HepG2 (cell line): ENCODE measurements around the gene NCAPD2. TPM values are rescaled to one million over a fixed set of nuclear protein-coding genes. Genes with fewer than 3 reads are reported as not detected.

Experiments
- KLF11 ChIP-seq: IDR thresholded peaks from 2 replicates; pipeline ENCODE4 v1.6.1; 2016; ENCODE audit warnings: missing compliant biosample characterization
- KLF12 ChIP-seq: sonication (generic); formaldehyde crosslinking; IDR thresholded peaks from 2 replicates; pipeline ENCODE4 v1.4.0; 2020; ENCODE audit warnings: missing genetic modification reagents, borderline replicate concordance
- MAFF ChIP-seq: IDR thresholded peaks from 2 replicates; pipeline ENCODE4 v1.6.1; 2011; ENCODE audit warnings: low read depth, low read length, improper control_type of control experiment
- NR3C1 ChIP-seq: sonication (generic); formaldehyde crosslinking; IDR thresholded peaks from 2 replicates; pipeline ENCODE4 v1.4.0; 2020; ENCODE audit warnings: missing genetic modification reagents
- PHF5A ChIP-seq: IDR thresholded peaks from one replicate; pipeline ENCODE4 v1.6.1; 2018; ENCODE audit warnings: low read depth, missing genetic modification reagents; ENCODE audit not compliant: unreplicated experiment
- RXRA ChIP-seq: sonication (generic); formaldehyde crosslinking; IDR thresholded peaks from 2 replicates; pipeline ENCODE4 v1.5.1; 2020; ENCODE audit warnings: missing genetic modification reagents
- ZNF383 ChIP-seq: sonication (generic); formaldehyde crosslinking; IDR thresholded peaks from 2 replicates; pipeline ENCODE4 v1.4.0; 2020; ENCODE audit warnings: missing genetic modification reagents, mild to moderate bottlenecking, borderline replicate concordance
- ZNF468 ChIP-seq: sonication (generic); formaldehyde crosslinking; IDR thresholded peaks from 2 replicates; pipeline ENCODE4 v1.8.0; 2022; ENCODE audit warnings: mild to moderate bottlenecking, moderate library complexity, missing genetic modification reagents
- ZNF644 ChIP-seq: IDR thresholded peaks from 2 replicates; pipeline ENCODE4 v1.6.1; 2016; ENCODE audit warnings: low read depth
- ZNF747 ChIP-seq: sonication (generic); formaldehyde crosslinking; IDR thresholded peaks from 2 replicates; pipeline ENCODE4 v1.8.1; 2023; ENCODE audit warnings: missing genetic modification reagents, mild to moderate bottlenecking, borderline replicate concordance
- ZNF781 ChIP-seq: sonication (generic); formaldehyde crosslinking; IDR thresholded peaks from 2 replicates; pipeline ENCODE4 v1.5.1; 2020; ENCODE audit warnings: borderline replicate concordance, mild to moderate bottlenecking, missing genetic modification reagents; ENCODE audit errors: not compliant biosample characterization
- ZNF850 ChIP-seq: sonication (generic); formaldehyde crosslinking; conservative IDR thresholded peaks from 2 replicates; pipeline ENCODE4 v1.9.0; 2021; ENCODE audit warnings: mild to moderate bottlenecking, missing genetic modification reagents
- ZSCAN20 ChIP-seq: sonication (generic); formaldehyde crosslinking; IDR thresholded peaks from 2 replicates; pipeline ENCODE4 v1.4.0; 2020; ENCODE audit warnings: missing genetic modification reagents, mild to moderate bottlenecking, borderline replicate concordance
- ZSCAN9 ChIP-seq: IDR thresholded peaks from 2 replicates; pipeline ENCODE4 v1.6.1; 2016; ENCODE audit warnings: borderline replicate concordance
- polyA plus RNA-seq, 8 experiments: library from polyadenylated mRNA; depleted of rRNA in 3 of 8; stranded (reverse) in 7 of 8; unstranded in 1 of 8; fragments of >200 nt; fragmentation: Illumina TruSeq in 4 of 8; extraction: Trizol in 4 of 8; gene quantifications; 2 replicates each; pipeline versions ENCODE4 v1.2.1 to v1.2.3, GENCODE V29; 2011 to 2016; ENCODE audit warnings: low read depth in 4 of 8, missing spikeins in 1 of 8, mixed read lengths in 1 of 8; ENCODE audit not compliant: insufficient read depth in 1 of 8
- total RNA-seq, 5 experiments: library from RNA; depleted of rRNA; stranded (reverse); fragments of >200 nt; fragmentation: Illumina TruSeq; extraction: Trizol; gene quantifications; 2 replicates each; pipeline ENCODE4 v1.2.3, GENCODE V29; 2016; ENCODE audit warnings: low read depth in 1 of 5
- TF ChIP-seq, protein P1 (sequence below): sonication (generic); formaldehyde crosslinking; IDR thresholded peaks from 2 replicates; pipeline ENCODE4 v1.8.1; 2023; ENCODE audit warnings: mild to moderate bottlenecking, moderate library complexity, missing genetic modification reagents
- TF ChIP-seq, protein P2 (sequence below): sonication (generic); formaldehyde crosslinking; IDR thresholded peaks from 2 replicates; pipeline ENCODE4 v1.5.0; 2020; ENCODE audit warnings: mild to moderate bottlenecking, missing genetic modification reagents
- TF ChIP-seq, protein P3 (sequence below): IDR thresholded peaks from 2 replicates; pipeline ENCODE4 v1.6.1; 2012; ENCODE audit warnings: low read depth, low read length, improper control_type of control experiment
- TF ChIP-seq, protein P4 (sequence below): sonication (generic); formaldehyde crosslinking; IDR thresholded peaks from 2 replicates; pipeline ENCODE4 v1.4.0; 2020; ENCODE audit warnings: missing genetic modification reagents, borderline replicate concordance
- TF ChIP-seq, protein P5 (sequence below): sonication (generic); formaldehyde crosslinking; IDR thresholded peaks from 2 replicates; pipeline ENCODE4 v1.4.0; 2020; ENCODE audit warnings: mild to moderate bottlenecking, missing genetic modification reagents

NCAPD2 gene
- total and polyA plus RNA-seq, 2 of the 13 experiments (the other 11 are each of a cell fraction or from before 2014, with no cell fraction given): 51.1 to 65.6 TPM

DNA sequence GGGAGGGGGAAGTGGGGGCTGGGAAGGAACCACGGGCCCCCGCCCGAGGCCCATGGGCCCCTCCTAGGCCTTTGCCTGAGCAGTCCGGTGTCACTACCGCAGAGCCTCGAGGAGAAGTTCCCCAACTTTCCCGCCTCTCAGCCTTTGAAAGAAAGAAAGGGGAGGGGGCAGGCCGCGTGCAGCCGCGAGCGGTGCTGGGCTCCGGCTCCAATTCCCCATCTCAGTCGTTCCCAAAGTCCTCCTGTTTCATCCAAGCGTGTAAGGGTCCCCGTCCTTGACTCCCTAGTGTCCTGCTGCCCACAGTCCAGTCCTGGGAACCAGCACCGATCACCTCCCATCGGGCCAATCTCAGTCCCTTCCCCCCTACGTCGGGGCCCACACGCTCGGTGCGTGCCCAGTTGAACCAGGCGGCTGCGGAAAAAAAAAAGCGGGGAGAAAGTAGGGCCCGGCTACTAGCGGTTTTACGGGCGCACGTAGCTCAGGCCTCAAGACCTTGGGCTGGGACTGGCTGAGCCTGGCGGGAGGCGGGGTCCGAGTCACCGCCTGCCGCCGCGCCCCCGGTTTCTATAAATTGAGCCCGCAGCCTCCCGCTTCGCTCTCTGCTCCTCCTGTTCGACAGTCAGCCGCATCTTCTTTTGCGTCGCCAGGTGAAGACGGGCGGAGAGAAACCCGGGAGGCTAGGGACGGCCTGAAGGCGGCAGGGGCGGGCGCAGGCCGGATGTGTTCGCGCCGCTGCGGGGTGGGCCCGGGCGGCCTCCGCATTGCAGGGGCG lies 40.2 kb downstream of the NCAPD2 start, which contains the start of gene GAPDH (continued):
- TF ChIP-seq, protein P1, sequence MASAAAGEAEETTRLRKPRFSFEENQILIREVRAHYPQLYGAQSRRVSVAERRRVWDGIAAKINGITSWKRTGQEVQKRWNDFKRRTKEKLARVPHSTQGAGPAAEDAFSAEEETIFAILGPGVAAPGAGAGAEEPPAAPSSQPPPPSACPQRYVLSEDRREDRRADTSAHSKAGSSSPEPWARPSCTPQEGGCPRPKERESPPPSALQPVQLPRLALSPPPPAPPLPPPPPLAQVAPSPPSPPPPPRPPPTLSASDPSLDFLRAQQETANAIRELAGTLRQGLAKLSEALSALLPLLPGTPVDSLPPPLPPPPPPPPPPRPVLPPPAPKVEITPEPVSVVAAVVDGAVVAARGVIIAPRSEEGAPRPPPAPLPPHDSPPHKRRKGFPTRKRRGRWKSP (CRISPR knock-in tag): 0 out of 2 replicates have a peak, but pooled peaks have one; percentile 35
- TF ChIP-seq, protein P2, sequence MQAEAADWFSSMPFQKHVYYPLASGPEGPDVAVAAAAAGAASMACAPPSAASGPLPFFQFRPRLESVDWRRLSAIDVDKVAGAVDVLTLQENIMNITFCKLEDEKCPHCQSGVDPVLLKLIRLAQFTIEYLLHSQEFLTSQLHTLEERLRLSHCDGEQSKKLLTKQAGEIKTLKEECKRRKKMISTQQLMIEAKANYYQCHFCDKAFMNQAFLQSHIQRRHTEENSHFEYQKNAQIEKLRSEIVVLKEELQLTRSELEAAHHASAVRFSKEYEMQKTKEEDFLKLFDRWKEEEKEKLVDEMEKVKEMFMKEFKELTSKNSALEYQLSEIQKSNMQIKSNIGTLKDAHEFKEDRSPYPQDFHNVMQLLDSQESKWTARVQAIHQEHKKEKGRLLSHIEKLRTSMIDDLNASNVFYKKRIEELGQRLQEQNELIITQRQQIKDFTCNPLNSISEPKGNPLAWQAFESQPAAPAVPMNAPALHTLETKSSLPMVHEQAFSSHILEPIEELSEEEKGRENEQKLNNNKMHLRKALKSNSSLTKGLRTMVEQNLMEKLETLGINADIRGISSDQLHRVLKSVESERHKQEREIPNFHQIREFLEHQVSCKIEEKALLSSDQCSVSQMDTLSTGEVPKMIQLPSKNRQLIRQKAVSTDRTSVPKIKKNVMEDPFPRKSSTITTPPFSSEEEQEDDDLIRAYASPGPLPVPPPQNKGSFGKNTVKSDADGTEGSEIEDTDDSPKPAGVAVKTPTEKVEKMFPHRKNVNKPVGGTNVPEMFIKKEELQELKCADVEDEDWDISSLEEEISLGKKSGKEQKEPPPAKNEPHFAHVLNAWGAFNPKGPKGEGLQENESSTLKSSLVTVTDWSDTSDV (CRISPR knock-in tag): no peak
- TF ChIP-seq ZNF781 (CRISPR knock-in tag) (peak; percentile 88), KLF12 (0 out of 2 replicates have a peak, but pooled peaks have one; percentile 7), RXRA (CRISPR knock-in tag) (peak; percentile 27; the same call in 1 of the 2 replicates), ZNF468 (CRISPR knock-in tag) (no peak), ZSCAN20 (CRISPR knock-in tag) (no peak; the same call in 1 of the 2 replicates), ZNF850 (CRISPR knock-in tag) (peak; percentile 63; the same call in 1 of the 2 replicates), ZSCAN9 (CRISPR knock-in tag) (peak; percentile 75; the same call in 1 of the 2 replicates), NR3C1 (no peak), ZNF383 (CRISPR knock-in tag) (no peak), ZNF644 (CRISPR knock-in tag) (no peak), PHF5A (CRISPR knock-in tag) (peak; percentile 79), MAFF (no peak), ZNF747 (CRISPR knock-in tag) (no peak; the same call in 1 of the 2 replicates), KLF11 (CRISPR knock-in tag) (peak; percentile 85)
- TF ChIP-seq, protein P3, sequence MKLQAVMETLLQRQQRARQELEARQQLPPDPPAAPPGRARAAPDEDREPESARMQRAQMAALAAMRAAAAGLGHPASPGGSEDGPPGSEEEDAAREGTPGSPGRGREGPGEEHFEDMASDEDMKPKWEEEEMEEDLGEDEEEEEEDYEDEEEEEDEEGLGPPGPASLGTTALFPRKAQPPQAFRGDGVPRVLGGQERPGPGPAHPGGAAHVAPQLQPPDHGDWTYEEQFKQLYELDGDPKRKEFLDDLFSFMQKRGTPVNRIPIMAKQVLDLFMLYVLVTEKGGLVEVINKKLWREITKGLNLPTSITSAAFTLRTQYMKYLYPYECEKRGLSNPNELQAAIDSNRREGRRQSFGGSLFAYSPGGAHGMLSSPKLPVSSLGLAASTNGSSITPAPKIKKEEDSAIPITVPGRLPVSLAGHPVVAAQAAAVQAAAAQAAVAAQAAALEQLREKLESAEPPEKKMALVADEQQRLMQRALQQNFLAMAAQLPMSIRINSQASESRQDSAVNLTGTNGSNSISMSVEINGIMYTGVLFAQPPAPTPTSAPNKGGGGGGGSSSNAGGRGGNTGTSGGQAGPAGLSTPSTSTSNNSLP: no peak
- TF ChIP-seq, protein P4, sequence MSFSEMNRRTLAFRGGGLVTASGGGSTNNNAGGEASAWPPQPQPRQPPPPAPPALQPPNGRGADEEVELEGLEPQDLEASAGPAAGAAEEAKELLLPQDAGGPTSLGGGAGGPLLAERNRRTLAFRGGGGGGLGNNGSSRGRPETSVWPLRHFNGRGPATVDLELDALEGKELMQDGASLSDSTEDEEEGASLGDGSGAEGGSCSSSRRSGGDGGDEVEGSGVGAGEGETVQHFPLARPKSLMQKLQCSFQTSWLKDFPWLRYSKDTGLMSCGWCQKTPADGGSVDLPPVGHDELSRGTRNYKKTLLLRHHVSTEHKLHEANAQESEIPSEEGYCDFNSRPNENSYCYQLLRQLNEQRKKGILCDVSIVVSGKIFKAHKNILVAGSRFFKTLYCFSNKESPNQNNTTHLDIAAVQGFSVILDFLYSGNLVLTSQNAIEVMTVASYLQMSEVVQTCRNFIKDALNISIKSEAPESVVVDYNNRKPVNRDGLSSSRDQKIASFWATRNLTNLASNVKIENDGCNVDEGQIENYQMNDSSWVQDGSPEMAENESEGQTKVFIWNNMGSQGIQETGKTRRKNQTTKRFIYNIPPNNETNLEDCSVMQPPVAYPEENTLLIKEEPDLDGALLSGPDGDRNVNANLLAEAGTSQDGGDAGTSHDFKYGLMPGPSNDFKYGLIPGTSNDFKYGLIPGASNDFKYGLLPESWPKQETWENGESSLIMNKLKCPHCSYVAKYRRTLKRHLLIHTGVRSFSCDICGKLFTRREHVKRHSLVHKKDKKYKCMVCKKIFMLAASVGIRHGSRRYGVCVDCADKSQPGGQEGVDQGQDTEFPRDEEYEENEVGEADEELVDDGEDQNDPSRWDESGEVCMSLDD (CRISPR knock-in tag): 0 out of 2 replicates have a peak, but pooled peaks have one; percentile 20
- TF ChIP-seq, protein P5, sequence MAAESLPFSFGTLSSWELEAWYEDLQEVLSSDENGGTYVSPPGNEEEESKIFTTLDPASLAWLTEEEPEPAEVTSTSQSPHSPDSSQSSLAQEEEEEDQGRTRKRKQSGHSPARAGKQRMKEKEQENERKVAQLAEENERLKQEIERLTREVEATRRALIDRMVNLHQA (CRISPR knock-in tag): peak; percentile 75; the same call in 1 of the 2 replicates
